K562 (cell line): ENCODE data around the gene E2F3. TPM values are rescaled to one million over a fixed set of nuclear protein-coding genes. Genes with fewer than 3 reads are reported as not detected.

Experiments
- ADNP ChIP-seq: fragments of 200-800 bp; sonication (Bioruptor generic); IDR thresholded peaks from 2 replicates; pipeline ENCODE4 v1.6.1; 2016; ENCODE audit warnings: missing genetic modification characterization, missing compliant biosample characterization
- ESRRB ChIP-seq: fragments of 250-450 bp; sonication (Bioruptor Pico); IDR thresholded peaks from 2 replicates; pipeline ENCODE4 v1.5.0; 2020; ENCODE audit warnings: mild to moderate bottlenecking, moderate library complexity, borderline replicate concordance
- GABPB2 ChIP-seq: fragments of 250-450 bp; sonication (Bioruptor Pico); conservative IDR thresholded peaks from 2 replicates; pipeline ENCODE4 v1.5.1; 2021; ENCODE audit warnings: mild to moderate bottlenecking
- NCOA6 ChIP-seq: fragments of 450-650 bp; IDR thresholded peaks from 2 replicates; pipeline ENCODE4 v1.6.1; 2017; ENCODE audit warnings: mild to moderate bottlenecking
- NR2C1 ChIP-seq, 2 experiments: fragments of 450-650 bp; IDR thresholded peaks; 2 replicates each; pipeline ENCODE4 v1.6.1; 2017; ENCODE audit warnings: mild to moderate bottlenecking in 2 of 2, antibody characterized with exemption in 1 of 2, inconsistent platforms in 1 of 2, missing compliant biosample characterization in 1 of 2, missing genetic modification characterization in 1 of 2
- RBM25 ChIP-seq: fragments of 200-400 bp; formaldehyde crosslinking; IDR thresholded peaks from 2 replicates; pipeline ENCODE4 v1.6.1; 2018; ENCODE audit warnings: low read length, low read depth, moderate library complexity; ENCODE audit not compliant: severe bottlenecking
- RFX7 ChIP-seq: fragments of 250-450 bp; sonication (Bioruptor Pico); IDR thresholded peaks from 2 replicates; pipeline ENCODE4 v1.5.1; 2021; ENCODE audit warnings: mild to moderate bottlenecking
- THRAP3 ChIP-seq: fragments of 450-650 bp; IDR thresholded peaks from 2 replicates; pipeline ENCODE4 v1.6.1; 2016; ENCODE audit warnings: mild to moderate bottlenecking, inconsistent platforms, borderline replicate concordance
- ZBTB1 ChIP-seq: sonication (generic); formaldehyde crosslinking; IDR thresholded peaks from 2 replicates; pipeline ENCODE4 v1.8.1; 2023; ENCODE audit warnings: missing genetic modification reagents, low read depth, mild to moderate bottlenecking, borderline replicate concordance
- ZFP36 ChIP-seq: fragments of 150-350 bp; IDR thresholded peaks from 2 replicates; pipeline ENCODE4 v1.6.1; 2018; ENCODE audit warnings: low read length, low read depth; ENCODE audit not compliant: partially characterized antibody
- ZNF583 ChIP-seq: fragments of 250-450 bp; sonication (Bioruptor Pico); IDR thresholded peaks from 2 replicates; pipeline ENCODE4 v1.4.0; 2020
- ZNF79 ChIP-seq: fragments of 250-450 bp; sonication (Bioruptor Pico); IDR thresholded peaks from 2 replicates; pipeline ENCODE4 v1.4.0; 2020; ENCODE audit warnings: low read depth, mild to moderate bottlenecking, moderate library complexity
- polyA plus RNA-seq, 8 experiments: library from polyadenylated mRNA; depleted of rRNA in 4 of 8; stranded (reverse) in 5 of 8; unstranded in 3 of 8; fragments of >200 nt; fragmentation: Nextera tagmentation in 2 of 8; fragmentation: Illumina TruSeq in 1 of 8; extraction: Ambion mirVana in 2 of 8; extraction: Trizol in 1 of 8; gene quantifications; 2 replicates each; pipeline versions ENCODE4 v1.2.1 to v1.2.3, GENCODE V29; 2011 to 2014; ENCODE audit warnings: inconsistent platforms in 1 of 8, missing spikeins in 1 of 8
- total RNA-seq, 7 experiments: library from RNA; depleted of rRNA in 6 of 7; stranded (reverse); fragments of >200 nt in 6 of 7; fragmentation: Illumina TruSeq in 2 of 7; extraction: Trizol in 2 of 7; gene quantifications; 2 replicates each; pipeline versions ENCODE4 v1.2.1 to v1.2.3, GENCODE V29; 2011 to 2021; ENCODE audit warnings: low replicate concordance in 1 of 7
- TF ChIP-seq, protein P1 (sequence below), 2 experiments: IDR thresholded peaks in 1 of 2; conservative IDR thresholded peaks in 1 of 2; 2 replicates each; pipeline ENCODE4 v1.6.1; 2016; ENCODE audit warnings: low read depth in 2 of 2, mild to moderate bottlenecking in 1 of 2, missing compliant biosample characterization in 1 of 2, missing genetic modification characterization in 1 of 2, moderate library complexity in 1 of 2
- TF ChIP-seq, protein P2 (sequence below), 2 experiments: IDR thresholded peaks; 2 replicates each; pipeline ENCODE4 v1.6.1; 2011; ENCODE audit warnings: borderline replicate concordance in 1 of 2, control low read depth in 1 of 2, low read depth in 1 of 2, low read length in 1 of 2, mild to moderate bottlenecking in 1 of 2, mixed read lengths in 1 of 2, moderate library complexity in 1 of 2; ENCODE audit not compliant: insufficient read depth in 1 of 2, insufficient read length in 1 of 2, poor library complexity in 1 of 2, severe bottlenecking in 1 of 2; ENCODE audit errors: extremely low read depth in 1 of 2
- TF ChIP-seq, protein P3 (sequence below): fragments of 450-650 bp; IDR thresholded peaks from 2 replicates; pipeline ENCODE4 v1.6.1; 2016
- TF ChIP-seq, protein P4 (sequence below): fragments of 150-350 bp; IDR thresholded peaks from 2 replicates; pipeline ENCODE4 v1.6.1; 2014; ENCODE audit warnings: low read depth, mild to moderate bottlenecking, low read length, borderline replicate concordance

The E2F3 gene
- total and polyA plus RNA-seq, 9 of the 15 experiments (the other 6 are each of a cell fraction or from before 2014, with no cell fraction given) = 11.1 to 44.7 (median 27.2) TPM

DNA sequence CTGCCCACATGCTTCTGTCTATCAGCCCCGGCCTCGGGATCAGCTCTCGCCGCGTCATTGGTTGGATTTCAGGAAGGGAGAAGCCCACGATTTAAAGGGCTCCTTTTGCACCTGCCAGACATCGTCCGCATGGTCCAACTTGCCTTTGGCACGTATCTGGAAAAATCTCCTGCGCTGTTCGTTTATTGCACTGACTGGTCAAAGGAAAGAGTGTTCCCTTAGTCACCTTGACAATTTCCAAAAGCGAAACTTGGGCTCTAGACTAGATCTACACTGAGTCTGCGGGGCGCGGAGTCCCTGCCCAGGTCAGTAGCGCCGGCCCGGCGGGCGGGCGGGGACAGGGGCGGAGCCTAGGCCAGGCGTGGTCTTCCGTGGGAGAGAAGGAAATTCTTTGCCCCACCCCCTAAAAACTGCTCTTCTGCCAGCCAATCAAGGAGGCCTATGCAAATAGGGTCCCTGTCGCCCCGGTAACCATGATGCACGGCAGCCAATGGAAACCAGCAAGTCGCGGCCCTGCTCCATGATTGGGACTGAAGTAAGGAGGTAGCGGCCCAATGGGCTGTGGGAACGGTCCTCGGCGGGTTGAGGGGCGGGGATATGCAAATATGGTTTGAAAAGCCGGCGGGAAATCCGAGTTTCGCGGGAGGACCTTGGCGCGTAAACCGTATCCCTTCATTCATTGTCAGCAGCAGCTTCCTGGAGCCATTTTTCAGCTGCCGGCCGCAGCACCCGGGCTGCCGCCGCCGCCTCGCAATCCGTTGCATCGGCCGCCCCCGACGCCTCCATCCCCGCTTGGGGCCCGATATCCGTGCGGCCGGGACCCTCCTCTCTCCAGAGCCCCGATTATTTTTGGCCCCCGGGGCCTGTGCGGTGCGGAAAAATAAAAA is at the start of gene E2F3 (continued):
- TF ChIP-seq ZFP36 = no peak
- TF ChIP-seq RFX7 = no peak
- TF ChIP-seq THRAP3 = no peak; the same call in 1 of the 2 replicates
- no peak for TF ChIP-seq ZBTB1 (CRISPR knock-in tag)
- TF ChIP-seq, protein P1, sequence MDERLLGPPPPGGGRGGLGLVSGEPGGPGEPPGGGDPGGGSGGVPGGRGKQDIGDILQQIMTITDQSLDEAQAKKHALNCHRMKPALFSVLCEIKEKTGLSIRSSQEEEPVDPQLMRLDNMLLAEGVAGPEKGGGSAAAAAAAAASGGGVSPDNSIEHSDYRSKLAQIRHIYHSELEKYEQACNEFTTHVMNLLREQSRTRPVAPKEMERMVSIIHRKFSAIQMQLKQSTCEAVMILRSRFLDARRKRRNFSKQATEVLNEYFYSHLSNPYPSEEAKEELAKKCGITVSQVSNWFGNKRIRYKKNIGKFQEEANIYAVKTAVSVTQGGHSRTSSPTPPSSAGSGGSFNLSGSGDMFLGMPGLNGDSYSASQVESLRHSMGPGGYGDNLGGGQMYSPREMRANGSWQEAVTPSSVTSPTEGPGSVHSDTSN (CRISPR knock-in tag; IDR thresholded peaks at IDR 0.05; ENCODE audit: low read depth) = no peak
- TF ChIP-seq, protein P1 (tag; conservative IDR thresholded peaks at IDR 0.05; ENCODE audit: low read depth) = no peak
- no peak for TF ChIP-seq NR2C1 (IDR thresholded peaks at IDR 0.05)
- no peak for TF ChIP-seq NR2C1 (tag; IDR thresholded peaks at IDR 0.05)
- no peak for TF ChIP-seq ADNP (tag)
- TF ChIP-seq, protein P2, sequence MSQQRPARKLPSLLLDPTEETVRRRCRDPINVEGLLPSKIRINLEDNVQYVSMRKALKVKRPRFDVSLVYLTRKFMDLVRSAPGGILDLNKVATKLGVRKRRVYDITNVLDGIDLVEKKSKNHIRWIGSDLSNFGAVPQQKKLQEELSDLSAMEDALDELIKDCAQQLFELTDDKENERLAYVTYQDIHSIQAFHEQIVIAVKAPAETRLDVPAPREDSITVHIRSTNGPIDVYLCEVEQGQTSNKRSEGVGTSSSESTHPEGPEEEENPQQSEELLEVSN (IDR thresholded peaks at IDR 0.05; ENCODE audit: borderline replicate concordance in 1 of 2, extremely low read depth in 1 of 2, insufficient read depth in 1 of 2, insufficient read length in 1 of 2, low read depth in 1 of 2, low read length in 1 of 2, poor library complexity in 1 of 2, severe bottlenecking in 1 of 2) = peak; percentile 48 to 88
- no peak for TF ChIP-seq ZNF79 (CRISPR knock-in tag)
- TF ChIP-seq GABPB2 (CRISPR knock-in tag) = no peak
- TF ChIP-seq, protein P3, sequence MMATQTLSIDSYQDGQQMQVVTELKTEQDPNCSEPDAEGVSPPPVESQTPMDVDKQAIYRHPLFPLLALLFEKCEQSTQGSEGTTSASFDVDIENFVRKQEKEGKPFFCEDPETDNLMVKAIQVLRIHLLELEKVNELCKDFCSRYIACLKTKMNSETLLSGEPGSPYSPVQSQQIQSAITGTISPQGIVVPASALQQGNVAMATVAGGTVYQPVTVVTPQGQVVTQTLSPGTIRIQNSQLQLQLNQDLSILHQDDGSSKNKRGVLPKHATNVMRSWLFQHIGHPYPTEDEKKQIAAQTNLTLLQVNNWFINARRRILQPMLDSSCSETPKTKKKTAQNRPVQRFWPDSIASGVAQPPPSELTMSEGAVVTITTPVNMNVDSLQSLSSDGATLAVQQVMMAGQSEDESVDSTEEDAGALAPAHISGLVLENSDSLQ = peak; percentile 90
- TF ChIP-seq ESRRB = no peak
- TF ChIP-seq ZNF583 (CRISPR knock-in tag) = no peak
- TF ChIP-seq NCOA6 = no peak
- TF ChIP-seq RBM25 = peak; percentile 94
- TF ChIP-seq, protein P4, sequence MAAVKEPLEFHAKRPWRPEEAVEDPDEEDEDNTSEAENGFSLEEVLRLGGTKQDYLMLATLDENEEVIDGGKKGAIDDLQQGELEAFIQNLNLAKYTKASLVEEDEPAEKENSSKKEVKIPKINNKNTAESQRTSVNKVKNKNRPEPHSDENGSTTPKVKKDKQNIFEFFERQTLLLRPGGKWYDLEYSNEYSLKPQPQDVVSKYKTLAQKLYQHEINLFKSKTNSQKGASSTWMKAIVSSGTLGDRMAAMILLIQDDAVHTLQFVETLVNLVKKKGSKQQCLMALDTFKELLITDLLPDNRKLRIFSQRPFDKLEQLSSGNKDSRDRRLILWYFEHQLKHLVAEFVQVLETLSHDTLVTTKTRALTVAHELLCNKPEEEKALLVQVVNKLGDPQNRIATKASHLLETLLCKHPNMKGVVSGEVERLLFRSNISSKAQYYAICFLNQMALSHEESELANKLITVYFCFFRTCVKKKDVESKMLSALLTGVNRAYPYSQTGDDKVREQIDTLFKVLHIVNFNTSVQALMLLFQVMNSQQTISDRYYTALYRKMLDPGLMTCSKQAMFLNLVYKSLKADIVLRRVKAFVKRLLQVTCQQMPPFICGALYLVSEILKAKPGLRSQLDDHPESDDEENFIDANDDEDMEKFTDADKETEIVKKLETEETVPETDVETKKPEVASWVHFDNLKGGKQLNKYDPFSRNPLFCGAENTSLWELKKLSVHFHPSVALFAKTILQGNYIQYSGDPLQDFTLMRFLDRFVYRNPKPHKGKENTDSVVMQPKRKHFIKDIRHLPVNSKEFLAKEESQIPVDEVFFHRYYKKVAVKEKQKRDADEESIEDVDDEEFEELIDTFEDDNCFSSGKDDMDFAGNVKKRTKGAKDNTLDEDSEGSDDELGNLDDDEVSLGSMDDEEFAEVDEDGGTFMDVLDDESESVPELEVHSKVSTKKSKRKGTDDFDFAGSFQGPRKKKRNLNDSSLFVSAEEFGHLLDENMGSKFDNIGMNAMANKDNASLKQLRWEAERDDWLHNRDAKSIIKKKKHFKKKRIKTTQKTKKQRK = no peak
